Loucy (cell line): ENCODE results near the gene ZNF407.

ENCODE experiments used
- H2AFZ ChIP-seq: fragments of 200-600 bp; sonication (generic); 2 replicates; pipeline ENCODE4 v1.6.0; 2016; ENCODE audit warnings: antibody characterized with exemption, mild to moderate bottlenecking, low read length, moderate library complexity
- H3F3A ChIP-seq: fragments of 200-600 bp; 2 replicates; pipeline ENCODE4 v1.6.0; 2016; ENCODE audit warnings: antibody characterized with exemption, low read depth, mild to moderate bottlenecking
- H3K27me3 ChIP-seq: fragments of 200-600 bp; sonication (generic); 2 replicates; pipeline ENCODE4 v1.6.1; 2014; ENCODE audit warnings: low read length, mild to moderate bottlenecking; ENCODE audit not compliant: insufficient read depth, poor library complexity, severe bottlenecking
- H3K36me3 ChIP-seq: fragments of 200-600 bp; sonication (generic); 2 replicates; pipeline ENCODE4 v1.6.1; 2016; ENCODE audit warnings: low read length; ENCODE audit not compliant: insufficient read depth
- H3K4me1 ChIP-seq: fragments of 200-600 bp; sonication (generic); 2 replicates; pipeline ENCODE4 v1.5.1; 2014; ENCODE audit warnings: low read length, mild to moderate bottlenecking; ENCODE audit not compliant: insufficient read depth, poor library complexity, severe bottlenecking
- H3K4me2 ChIP-seq: fragments of 200-600 bp; sonication (generic); 2 replicates; pipeline ENCODE4 v1.6.0; 2014; ENCODE audit warnings: antibody characterized with exemption, low read length, low read depth, mild to moderate bottlenecking; ENCODE audit not compliant: poor library complexity, severe bottlenecking
- H3K4me3 ChIP-seq: fragments of 200-600 bp; sonication (generic); 2 replicates; pipeline ENCODE4 v1.5.1; 2014; ENCODE audit warnings: low read length, mild to moderate bottlenecking, mixed read lengths; ENCODE audit not compliant: poor library complexity, severe bottlenecking
- H3K79me2 ChIP-seq: fragments of 200-600 bp; sonication (generic); 2 replicates; pipeline ENCODE4 v1.6.1; 2014; ENCODE audit warnings: low read length; ENCODE audit not compliant: insufficient read depth
- H3K9ac ChIP-seq: fragments of 200-600 bp; sonication (generic); 2 replicates; pipeline ENCODE4 v1.6.0; 2014; ENCODE audit warnings: mild to moderate bottlenecking, low read depth, low read length, moderate library complexity; ENCODE audit not compliant: poor library complexity, severe bottlenecking
- H3K9me2 ChIP-seq: fragments of 200-600 bp; sonication (generic); replicated peaks from 2 replicates; pipeline ENCODE4 v1.6.1; 2016; ENCODE audit warnings: low read depth, low read length, mixed read lengths
- H3K9me3 ChIP-seq: fragments of 200-600 bp; sonication (generic); 2 replicates; pipeline ENCODE4 v1.6.1; 2014; ENCODE audit warnings: mild to moderate bottlenecking, antibody characterized with exemption, low read length, low read depth; ENCODE audit not compliant: insufficient read depth
- H4K20me1 ChIP-seq: fragments of 200-600 bp; sonication (generic); 2 replicates; pipeline ENCODE4 v1.6.0; 2014; ENCODE audit warnings: antibody characterized with exemption, low read length, mild to moderate bottlenecking; ENCODE audit not compliant: insufficient read depth, poor library complexity, severe bottlenecking
- CTCF ChIP-seq: fragments of 200-600 bp; sonication (generic); conservative IDR thresholded peaks from 2 replicates; pipeline ENCODE4 v1.5.1; 2014; ENCODE audit warnings: mild to moderate bottlenecking, antibody characterized with exemption, low read length
- EZH2phosphoT487 ChIP-seq: fragments of 200-600 bp; IDR thresholded peaks from 2 replicates; pipeline ENCODE4 v1.6.1; 2018; ENCODE audit warnings: antibody characterized with exemption, mild to moderate bottlenecking, moderate library complexity, borderline replicate concordance

The ZNF407 gene

GRCh38 chr18:74905247-74905646, 307.6 kb downstream of the ZNF407 start:
- H3K9ac ChIP-seq = no peak overlapping the region
- no peak overlapping the region for H3K4me2 ChIP-seq
- H3K27me3 ChIP-seq = no peaks in the 10 kb centered on the region
- H3K4me1 ChIP-seq = no peaks in the 10 kb centered on the region
- no peak overlapping the region for H2AFZ ChIP-seq
- no peaks in the 10 kb centered on the region for H4K20me1 ChIP-seq
- H3K79me2 ChIP-seq = no peaks in the 10 kb centered on the region
- H3K9me2 ChIP-seq = no peaks in the 10 kb centered on the region
- no peaks in the 10 kb centered on the region for H3F3A ChIP-seq
- no peak overlapping the region for H3K4me3 ChIP-seq
- no peak for TF ChIP-seq EZH2phosphoT487
- no peak for TF ChIP-seq CTCF
- H3K9me3 ChIP-seq = no peaks in the 10 kb centered on the region
- H3K36me3 ChIP-seq = no peaks in the 10 kb centered on the region

GRCh38 chr18:74906184-74906583, 308.5 kb downstream of the ZNF407 start:
- Histone ChIP-seq H3K36me3 (no peaks in the 10 kb centered on the region), H3K9me2 (no peaks in the 10 kb centered on the region), H3K4me2 (no peak overlapping the region), H3K27me3 (no peaks in the 10 kb centered on the region), H2AFZ (no peak overlapping the region), H3K79me2 (no peaks in the 10 kb centered on the region), H3K9ac (no peak overlapping the region), H3K9me3 (no peaks in the 10 kb centered on the region), H3K4me3 (no peak overlapping the region), H4K20me1 (no peaks in the 10 kb centered on the region), H3K4me1 (no peaks in the 10 kb centered on the region), H3F3A (no peaks in the 10 kb centered on the region)
- no peak for TF ChIP-seq CTCF
- TF ChIP-seq EZH2phosphoT487 = no peak

- no peaks in the 10 kb centered on the region for H3F3A ChIP-seq
- H3K36me3 ChIP-seq = no peaks in the 10 kb centered on the region
- no peaks in the 10 kb centered on the region for H3K9me3 ChIP-seq
- no peak overlapping the region for H2AFZ ChIP-seq
- no peaks in the 10 kb centered on the region for H3K79me2 ChIP-seq
- H3K4me2 ChIP-seq = no peak overlapping the region
- H3K9me2 ChIP-seq = no peaks in the 10 kb centered on the region
- no peaks in the 10 kb centered on the region for H3K27me3 ChIP-seq
- no peaks in the 10 kb centered on the region for H4K20me1 ChIP-seq
- TF ChIP-seq CTCF (no peak), EZH2phosphoT487 (no peak)
- no peak overlapping the region for H3K9ac ChIP-seq
- H3K4me1 ChIP-seq = no peaks in the 10 kb centered on the region
- H3K4me3 ChIP-seq = no peak overlapping the region
Observed at GRCh38 chr18:74914052-74914591, 316.5 kb downstream of the ZNF407 start.
